Ovary (tissue), 9 donors: ENCODE measurements around the gene DUSP11. TPM values are rescaled to one million over a fixed set of nuclear protein-coding genes. Genes with fewer than 3 reads are reported as not detected.
A peak's percentile ranks its signal among the peaks of the same experiment; 100 is the strongest.
"Not testable (repeated sequence)": the region's sequence is repeated elsewhere in the genome, so short reads cannot be mapped to it uniquely, and the experiment has no call there.

Experiments
- DNase-seq, 5 donors: peaks; one replicate each; pipeline ENCODE4 v3.0.0-alpha.2; 2019 to 2020
- H3K27ac ChIP-seq, 2 donors: fragments of 200-600 bp; one replicate each; pipeline versions ENCODE4 v1.5.1 to v1.8.0; 2019 to 2022
- H3K27me3 ChIP-seq: fragments of 200-600 bp; one replicate; pipeline ENCODE4 v1.8.0; 2022
- H3K36me3 ChIP-seq: fragments of 200-600 bp; sonication (generic); one replicate; pipeline ENCODE4 v1.5.1; 2019
- H3K4me1 ChIP-seq: one replicate; pipeline ENCODE4 v1.8.1; 2013; ENCODE audit warnings: mild to moderate bottlenecking, moderate library complexity; ENCODE audit not compliant: insufficient read depth
- H3K4me3 ChIP-seq: fragments of 200-600 bp; sonication (generic); one replicate; pipeline ENCODE4 v1.5.1; 2017
- H3K9me3 ChIP-seq, 2 donors: fragments of 200-600 bp in 1 of 2; sonication (generic) in 1 of 2; one replicate each; pipeline versions ENCODE4 v1.5.1 to v1.8.1; 2013 to 2019; ENCODE audit warnings: mild to moderate bottlenecking in 1 of 2, moderate library complexity in 1 of 2
- EP300 ChIP-seq: sonication (generic); formaldehyde crosslinking; IDR thresholded peaks from one replicate; pipeline ENCODE4 v1.6.1; 2017; ENCODE audit warnings: antibody characterized with exemption
- POLR2A ChIP-seq: fragments of 450-650 bp; IDR thresholded peaks from one replicate; pipeline ENCODE4 v1.6.1; 2017; ENCODE audit warnings: antibody characterized with exemption, mild to moderate bottlenecking, moderate library complexity
- WGBS, 3 donors: extraction: QIAGEN DNeasy Blood & Tissue Kit in 1 of 3; methylation state at CpG; one replicate each; pipeline versions ENCODE4 v1.1.5 to v1.1.7; 2013 to 2017; 5-methylcytosine and 5-hydroxymethylcytosine counted together
- intact Hi-C, 4 donors: fragments of 100-400 bp; cut with DNase I; formaldehyde crosslinking; loops; one replicate each; pipeline versions ENCODE4 v1.11.0 to v1.15.1; 2022 to 2023
- polyA plus RNA-seq, 2 donors: library from polyadenylated mRNA; stranded (reverse); fragments of 200-250 nt in 1 of 2; fragments of 350-450 nt in 1 of 2; fragmentation: Illumina TruSeq in 1 of 2; extraction: RNeasy Lipid Tissue Mini Kit (QIAGEN cat#74804) in 1 of 2; gene quantifications; one replicate each; pipeline ENCODE4 v1.2.3, GENCODE V29; 2013 to 2014
- total RNA-seq, 7 donors: library from RNA; depleted of rRNA in 2 of 7; stranded (reverse); fragments of >200 nt in 2 of 7; fragmentation: NEBNext Ultra II Directional in 3 of 7; extraction: Animal tissue kit (Norgen Biotek cat#: 25700) in 3 of 7; gene quantifications; one replicate each; pipeline versions ENCODE4 v1.1.0 to v1.2.4, GENCODE V29; 2016 to 2023
- TF ChIP-seq, protein P1 (sequence below), 3 donors: fragments of 450-650 bp in 2 of 3; fragments of 200-600 bp in 1 of 3; IDR thresholded peaks; one replicate each; pipeline versions ENCODE4 v1.5.1 to v1.8.0; 2016 to 2022; ENCODE audit warnings: antibody characterized with exemption in 3 of 3, mild to moderate bottlenecking in 1 of 3
- donor health status: DM: no; HTN: no; CAD: no; lungs with moderate emphysema.
- donor health status: DM: no; HTN: no; CAD: no.
- donor health status: Bipolar disorder and iron deficiency.
- donor health status: DM: yes; HTN: yes; CAD: no.
- donor health status: DM: no; HTN: no; CAD: no.
- donor health status: DM: yes; HTN: yes; CAD: no.

DUSP11 gene
- total and polyA plus RNA-seq, 9 donors, result 19.2 to 54.3 (median 27.2) TPM

- intact Hi-C loops, result no loop called here
- no peak overlapping the region for H3K4me3 ChIP-seq
- TF ChIP-seq, protein P1, sequence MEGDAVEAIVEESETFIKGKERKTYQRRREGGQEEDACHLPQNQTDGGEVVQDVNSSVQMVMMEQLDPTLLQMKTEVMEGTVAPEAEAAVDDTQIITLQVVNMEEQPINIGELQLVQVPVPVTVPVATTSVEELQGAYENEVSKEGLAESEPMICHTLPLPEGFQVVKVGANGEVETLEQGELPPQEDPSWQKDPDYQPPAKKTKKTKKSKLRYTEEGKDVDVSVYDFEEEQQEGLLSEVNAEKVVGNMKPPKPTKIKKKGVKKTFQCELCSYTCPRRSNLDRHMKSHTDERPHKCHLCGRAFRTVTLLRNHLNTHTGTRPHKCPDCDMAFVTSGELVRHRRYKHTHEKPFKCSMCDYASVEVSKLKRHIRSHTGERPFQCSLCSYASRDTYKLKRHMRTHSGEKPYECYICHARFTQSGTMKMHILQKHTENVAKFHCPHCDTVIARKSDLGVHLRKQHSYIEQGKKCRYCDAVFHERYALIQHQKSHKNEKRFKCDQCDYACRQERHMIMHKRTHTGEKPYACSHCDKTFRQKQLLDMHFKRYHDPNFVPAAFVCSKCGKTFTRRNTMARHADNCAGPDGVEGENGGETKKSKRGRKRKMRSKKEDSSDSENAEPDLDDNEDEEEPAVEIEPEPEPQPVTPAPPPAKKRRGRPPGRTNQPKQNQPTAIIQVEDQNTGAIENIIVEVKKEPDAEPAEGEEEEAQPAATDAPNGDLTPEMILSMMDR (IDR thresholded peaks at IDR 0.05), result no peak
- TF ChIP-seq EP300, result no peak
- TF ChIP-seq POLR2A, result no peak
- no peaks in the 10 kb centered on the region for H3K27me3 ChIP-seq
- peak in 1 of 5 donors; percentile 5 for DNase-seq
- no peak overlapping the region for H3K27ac ChIP-seq
- no peaks in the 10 kb centered on the region for H3K9me3 ChIP-seq
- H3K4me1 ChIP-seq, result peaks cover 7% of the 10 kb centered on the region
- 76 to 83% (median 82%) methylated on average over 11 of the region's 11 CpGs for whole genome bisulfite sequencing, 3 donors
- no peaks in the 10 kb centered on the region for H3K36me3 ChIP-seq
Measured at GRCh38 chr2:73718851-73719621, 60.9 kb downstream of the DUSP11 start.

DNA sequence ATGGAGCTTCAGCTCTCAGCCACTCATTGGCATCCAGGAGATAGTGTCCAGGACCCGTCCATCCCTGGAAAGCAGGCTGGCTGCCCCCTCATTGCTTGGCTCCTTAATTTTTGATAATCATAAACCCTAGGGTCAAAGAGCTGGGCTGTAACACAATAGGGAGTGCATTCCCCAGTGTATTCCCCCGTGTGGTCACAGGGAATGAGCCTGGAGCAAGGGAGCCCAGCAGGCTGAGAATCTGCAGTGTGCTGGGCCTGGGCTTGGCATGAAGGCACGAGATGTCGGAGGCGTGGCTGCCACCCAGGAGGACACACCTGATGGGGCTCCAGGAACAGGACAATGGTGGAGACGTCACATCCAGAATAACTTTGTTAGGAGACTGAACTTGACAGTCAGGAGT, 61.5 kb downstream of the DUSP11 start:
- H3K36me3 ChIP-seq, result no peaks in the 10 kb centered on the region
- DNase-seq, result peak in 1 of 5 donors; percentile 4
- H3K27me3 ChIP-seq, result no peaks in the 10 kb centered on the region
- H3K4me3 ChIP-seq, result no peak overlapping the region
- intact Hi-C loops, result no loop called here
- H3K9me3 ChIP-seq, result no peaks in the 10 kb centered on the region
- H3K27ac ChIP-seq, result no peak overlapping the region
- peaks cover 7% of the 10 kb centered on the region for H3K4me1 ChIP-seq
- no peak for TF ChIP-seq EP300
- TF ChIP-seq, protein P1 (IDR thresholded peaks at IDR 0.05), result no peak
- no peak for TF ChIP-seq POLR2A
- 87 to 90% (median 87%) methylated on average over 6 of the region's 6 CpGs for WGBS, 3 donors

DNA sequence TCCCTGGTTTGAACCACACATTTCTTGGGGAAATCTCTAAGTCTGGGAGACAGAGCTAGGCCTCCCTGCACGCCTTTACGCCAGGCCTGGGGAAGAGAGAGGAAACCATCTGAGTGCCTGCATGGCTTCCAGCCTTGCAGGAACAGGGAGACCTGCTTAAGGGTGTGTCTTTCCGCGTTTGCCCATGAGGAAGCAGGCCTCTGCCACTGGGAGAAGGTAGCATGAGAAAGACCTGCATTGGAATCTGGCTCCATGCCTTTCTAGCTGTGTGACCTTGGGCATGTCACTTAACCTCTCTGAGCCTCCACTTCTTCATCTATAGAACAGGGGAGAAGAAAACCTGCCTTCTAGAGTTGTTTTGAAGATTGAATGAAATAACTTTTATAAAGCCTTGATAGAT, 62.2 kb downstream of the DUSP11 start:
- H3K36me3 ChIP-seq, H3K9me3 ChIP-seq, H3K4me1 ChIP-seq, intact Hi-C loops, H3K27me3 ChIP-seq, H3K4me3 ChIP-seq: not testable (repeated sequence)
- DNase-seq, result peak in 1 of 5 donors; percentile 5
- 85 to 89% (median 86%) methylated on average over 4 of the region's 4 CpGs for WGBS, 3 donors
- peak overlapping the region in 1 of 2 donors; percentile 60 for H3K27ac ChIP-seq

GRCh38 chr2:73717251-73717606, 62.7 kb downstream of the DUSP11 start:
- DNase-seq, result no peak
- H3K27ac ChIP-seq, result peak overlapping the region in 1 of 2 donors; percentile 60
- peaks cover 7% of the 10 kb centered on the region for H3K4me1 ChIP-seq
- TF ChIP-seq, protein P1 (IDR thresholded peaks at IDR 0.05), result no peak
- TF ChIP-seq EP300 (no peak), POLR2A (no peak)
- intact Hi-C loops, result no loop called here
- no peaks in the 10 kb centered on the region for H3K9me3 ChIP-seq
- no peaks in the 10 kb centered on the region for H3K27me3 ChIP-seq
- H3K36me3 ChIP-seq, result no peaks in the 10 kb centered on the region
- no peak overlapping the region for H3K4me3 ChIP-seq

DNA sequence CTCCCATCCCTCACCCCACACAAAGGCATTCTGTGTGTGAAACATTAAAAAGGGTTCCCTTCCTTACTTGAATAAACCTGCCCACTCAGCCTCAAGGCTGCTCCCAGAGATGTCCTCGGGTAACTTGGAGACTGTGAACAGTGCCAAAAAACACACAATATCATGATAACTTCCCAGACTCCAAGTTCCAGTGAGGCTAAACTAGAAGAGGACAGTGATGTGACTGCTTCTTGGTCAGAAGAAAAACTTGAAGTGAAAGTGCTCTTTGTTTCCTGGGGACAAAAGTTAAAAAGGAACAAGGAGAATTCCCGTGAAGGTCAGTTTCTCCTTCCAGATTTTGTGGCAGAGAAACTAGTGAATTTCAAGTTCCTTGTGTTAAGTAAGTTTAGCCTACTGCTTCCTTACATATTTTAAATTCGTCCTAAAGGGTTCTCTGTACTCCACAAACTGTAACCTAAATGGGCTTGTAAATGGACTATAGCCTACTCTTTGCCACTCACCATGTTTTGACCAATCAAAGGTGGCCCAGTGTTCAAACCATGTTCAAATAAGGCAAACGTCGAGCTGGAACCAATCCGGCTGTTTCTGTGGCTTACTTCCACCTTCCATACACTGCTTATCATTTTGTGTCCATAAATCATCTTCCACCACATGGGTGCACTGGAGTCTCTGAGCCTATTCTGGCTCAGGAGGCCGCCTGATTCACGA, 63.2 kb downstream of the DUSP11 start:
- Histone ChIP-seq H3K9me3 (no peaks in the 10 kb centered on the region), H3K4me3 (no peak overlapping the region), H3K4me1 (peaks cover 7% of the 10 kb centered on the region), H3K36me3 (no peaks in the 10 kb centered on the region), H3K27me3 (no peaks in the 10 kb centered on the region), H3K27ac (peak overlapping the region in 1 of 2 donors; percentile 60)
- DNase-seq, result peak in 4 of 5 donors; percentile 39 to 63 (median 50)
- TF ChIP-seq POLR2A (no peak), EP300 (no peak)
- TF ChIP-seq, protein P1 (IDR thresholded peaks at IDR 0.05), result no peak
- intact Hi-C loops, result no loop called here
- 3% methylated on average over 8 of the region's 8 CpGs for WGBS, 3 donors
